ES-I3 (cell line): Measurements from ENCODE around the gene GCG.

Experiments used
- H3K36me3 ChIP-seq: 2 replicates; pipeline ENCODE4 v1.6.1; 2013; ENCODE audit warnings: mild to moderate bottlenecking, low read length, control low read depth, moderate library complexity; ENCODE audit not compliant: insufficient read depth
- H3K4me1 ChIP-seq: 2 replicates; pipeline ENCODE4 v1.6.1; 2013; ENCODE audit warnings: mild to moderate bottlenecking, control low read depth, low read length; ENCODE audit not compliant: insufficient read depth
- H3K9ac ChIP-seq: 2 replicates; pipeline ENCODE4 v1.6.1; 2013; ENCODE audit warnings: low read depth, mild to moderate bottlenecking, low read length, moderate library complexity
- H3K9me3 ChIP-seq: 2 replicates; pipeline ENCODE4 v1.6.1; 2013; ENCODE audit warnings: mild to moderate bottlenecking, low read length, moderate library complexity; ENCODE audit not compliant: control insufficient read depth, insufficient read depth

The GCG gene

DNA sequence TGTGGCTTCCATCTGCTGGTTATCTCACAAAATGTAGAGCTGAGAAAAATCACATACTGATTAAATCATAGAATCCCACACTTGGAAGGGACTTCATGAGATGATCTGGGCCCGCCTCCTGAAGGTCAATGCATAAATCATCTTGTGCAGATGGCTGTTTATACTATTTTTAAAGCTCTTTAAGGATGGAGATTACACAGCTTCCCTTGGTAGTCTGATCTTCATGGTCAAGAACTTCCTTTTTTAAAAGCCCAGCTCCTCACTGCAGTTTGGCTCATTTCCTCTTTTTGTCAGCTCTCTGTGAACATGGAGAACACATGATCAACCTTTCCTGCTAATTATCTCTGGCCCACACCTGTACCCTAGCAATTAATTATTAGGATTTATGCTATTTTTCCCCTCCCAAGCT is 25.9 kb downstream of the GCG start:
- no peaks in the 10 kb centered on the region for H3K9me3 ChIP-seq
- no peaks in the 10 kb centered on the region for H3K36me3 ChIP-seq
- peaks cover 2% of the 10 kb centered on the region; the same call in 1 of the 2 replicates for H3K4me1 ChIP-seq
- no peak overlapping the region for H3K9ac ChIP-seq

DNA sequence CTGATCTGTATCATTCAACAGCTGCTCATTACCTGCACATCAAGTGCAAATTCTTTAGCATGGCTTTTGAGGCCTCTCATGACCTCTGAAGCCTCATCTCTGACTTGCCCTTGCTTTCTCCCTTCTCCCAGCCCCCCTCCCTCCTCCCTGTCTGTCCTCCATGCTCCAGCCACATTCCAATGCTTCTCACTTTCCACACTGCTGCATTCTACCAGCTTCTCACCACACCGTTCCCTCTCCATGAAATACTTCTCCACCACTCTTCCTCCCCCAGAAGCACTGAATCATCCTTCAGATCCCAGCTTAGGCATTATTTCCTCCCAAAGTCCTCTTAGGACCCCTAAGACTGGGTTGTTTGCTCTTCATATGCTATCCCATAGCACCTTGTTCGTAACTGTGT is 26.9 kb downstream of the GCG start:
- Histone ChIP-seq H3K36me3 (no peaks in the 10 kb centered on the region), H3K9me3 (no peaks in the 10 kb centered on the region), H3K9ac (no peak overlapping the region), H3K4me1 (peaks cover 2% of the 10 kb centered on the region; the same call in 1 of the 2 replicates)

DNA sequence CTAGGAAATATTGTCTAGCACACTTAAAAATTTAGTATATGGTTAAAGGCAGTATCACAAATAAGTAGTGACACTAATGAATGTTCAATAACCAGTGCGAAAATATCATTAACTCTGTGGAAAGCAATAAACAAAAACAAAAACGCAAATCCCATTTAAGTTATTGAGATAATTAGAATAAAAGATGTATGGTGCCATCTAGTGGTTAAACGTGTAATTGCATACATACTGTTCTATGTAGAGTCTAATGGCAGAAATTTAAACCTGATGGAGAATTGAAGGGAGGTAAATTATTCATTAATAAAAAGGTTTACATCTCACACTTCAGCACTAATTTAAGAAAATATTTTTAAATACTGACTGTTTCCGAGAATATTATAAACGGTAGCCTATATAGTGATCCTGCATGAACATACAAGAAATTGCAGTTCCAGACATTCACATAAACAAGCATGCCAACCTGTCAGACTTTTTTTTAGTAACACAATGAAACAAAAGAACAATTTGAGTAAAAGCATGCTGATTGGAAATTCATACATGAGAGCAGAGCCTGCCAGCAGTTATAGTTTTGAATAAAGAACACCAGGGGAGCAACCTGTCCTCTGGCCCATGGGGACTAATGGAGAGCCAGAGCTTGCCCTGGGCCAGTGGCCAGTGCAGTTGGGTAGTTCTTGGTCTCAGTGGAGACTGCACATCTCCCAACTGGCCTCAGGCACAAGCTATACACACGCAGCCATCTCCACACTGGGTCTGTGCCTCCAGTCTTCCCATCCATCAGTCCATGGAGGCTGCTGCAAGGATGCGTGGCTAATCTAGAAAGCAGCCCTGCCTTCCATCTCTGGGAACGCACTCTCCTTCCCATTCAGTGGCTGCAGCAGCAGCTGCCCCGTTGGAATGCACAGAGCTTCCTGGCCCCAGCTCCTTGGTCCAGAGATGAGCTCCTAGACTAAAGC is 28.0 kb downstream of the GCG start:
- Histone ChIP-seq H3K9me3 (no peaks in the 10 kb centered on the region), H3K4me1 (peaks cover 2% of the 10 kb centered on the region; the same call in 1 of the 2 replicates), H3K9ac (no peak overlapping the region), H3K36me3 (no peaks in the 10 kb centered on the region)

DNA sequence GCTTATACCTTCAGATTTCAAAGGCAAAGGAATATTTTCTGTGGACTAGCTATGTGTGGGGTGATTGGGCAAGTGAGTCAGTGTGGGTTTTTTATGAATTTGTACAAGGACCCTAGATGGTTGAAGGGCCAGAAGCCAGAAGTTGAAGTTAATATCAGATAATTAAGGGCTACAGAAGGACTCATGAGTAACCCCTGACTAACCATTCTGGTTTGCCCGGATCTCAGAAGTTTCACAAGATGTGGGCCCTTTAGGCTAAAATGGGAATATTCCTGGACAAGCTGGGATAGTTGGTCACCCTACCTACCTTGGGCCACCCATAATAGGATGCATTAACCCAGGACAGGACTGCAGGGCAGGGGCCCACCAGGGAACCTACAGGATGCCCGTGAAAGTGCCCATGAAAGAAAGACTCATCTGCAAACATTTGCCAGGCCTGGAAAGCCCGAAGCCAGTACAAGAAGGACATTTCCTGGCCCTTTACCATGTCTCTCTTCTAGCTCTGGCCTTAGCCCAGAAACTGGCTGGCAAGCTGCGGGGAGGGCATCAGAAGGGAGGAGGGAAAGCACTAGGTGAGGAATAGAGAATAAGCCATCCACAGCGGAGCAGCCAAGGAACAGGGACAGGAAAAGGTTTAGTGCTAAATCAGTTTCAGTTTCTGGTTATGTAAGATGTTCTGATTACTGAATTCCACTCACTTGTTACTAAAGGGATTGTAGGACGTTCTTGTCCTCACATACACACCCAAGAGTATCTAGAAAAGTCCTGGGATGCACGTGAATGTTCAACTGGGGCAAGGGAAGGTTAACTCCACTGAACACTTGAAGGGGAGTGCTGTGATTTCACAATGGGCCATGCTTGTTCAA is 33.6 kb downstream of the GCG start:
- Histone ChIP-seq H3K9me3 (no peaks in the 10 kb centered on the region; the same call in 1 of the 2 replicates), H3K9ac (no peak overlapping the region), H3K36me3 (no peaks in the 10 kb centered on the region), H3K4me1 (peaks cover 6% of the 10 kb centered on the region; the same call in 1 of the 2 replicates)

DNA sequence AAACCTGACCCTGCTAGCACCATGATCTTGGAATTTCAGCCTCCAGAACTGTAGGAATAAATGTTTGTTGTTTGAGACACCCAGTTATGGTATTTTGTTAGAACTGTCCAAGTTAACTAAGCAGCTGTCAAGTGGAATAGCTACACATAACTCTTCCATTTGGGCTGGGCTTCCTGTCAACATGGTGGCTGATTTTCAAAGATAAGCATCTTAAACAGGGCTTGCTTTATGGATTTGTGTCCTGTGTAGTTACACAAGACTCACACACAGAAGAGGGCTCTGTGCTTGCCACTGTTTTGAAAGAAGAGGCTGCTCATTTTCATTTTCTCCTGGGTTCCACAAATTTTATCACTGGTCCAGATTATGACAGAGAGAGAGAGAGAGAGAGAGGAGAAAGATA is 35.7 kb downstream of the GCG start:
- Histone ChIP-seq H3K4me1 (peaks cover 13% of the 10 kb centered on the region; the same call in 1 of the 2 replicates), H3K9ac (no peak overlapping the region), H3K36me3 (no peaks in the 10 kb centered on the region), H3K9me3 (no peaks in the 10 kb centered on the region; the same call in 1 of the 2 replicates)

DNA sequence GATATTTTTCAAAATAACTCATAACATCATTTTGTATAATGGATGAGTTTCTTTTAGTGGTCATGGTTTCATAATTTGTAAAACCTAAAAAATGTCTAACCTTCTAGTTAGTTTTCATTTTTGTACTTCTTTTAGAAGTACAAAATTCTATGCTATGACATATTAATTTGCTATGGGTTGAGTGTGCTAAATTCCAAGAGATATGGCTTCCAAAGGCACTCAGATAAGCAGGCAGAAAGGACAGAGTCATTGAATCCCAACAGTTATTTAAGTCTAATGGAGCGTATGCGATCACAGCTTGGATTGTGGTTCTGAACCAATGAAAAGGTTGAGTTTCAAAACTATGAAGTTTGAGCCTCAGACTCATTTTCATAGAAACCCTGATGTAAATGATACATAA is 37.0 kb downstream of the GCG start:
- H3K9me3 ChIP-seq: no peaks in the 10 kb centered on the region; the same call in 1 of the 2 replicates
- peaks cover 13% of the 10 kb centered on the region; the same call in 1 of the 2 replicates for H3K4me1 ChIP-seq
- H3K9ac ChIP-seq: no peak overlapping the region
- no peaks in the 10 kb centered on the region for H3K36me3 ChIP-seq

DNA sequence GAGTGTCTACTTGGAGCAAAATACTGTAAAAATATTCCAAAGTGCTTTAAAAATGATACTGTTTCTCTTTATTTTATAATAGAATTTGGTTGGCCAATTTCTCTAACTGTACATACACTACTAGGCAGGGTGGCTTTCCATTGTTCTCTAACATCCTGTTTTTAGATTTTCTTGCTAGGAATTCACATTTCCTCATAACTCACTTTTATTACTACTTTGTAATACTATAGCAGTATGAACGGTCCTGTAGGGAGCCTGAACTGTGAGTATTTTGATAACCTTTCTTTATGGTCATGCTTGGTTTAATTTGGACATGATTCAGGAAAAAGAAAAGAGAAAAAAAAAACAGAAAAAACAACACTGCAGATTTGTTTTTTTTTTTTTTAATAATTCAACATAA is 37.8 kb downstream of the GCG start:
- peaks cover 13% of the 10 kb centered on the region; the same call in 1 of the 2 replicates for H3K4me1 ChIP-seq
- H3K9me3 ChIP-seq: no peaks in the 10 kb centered on the region; the same call in 1 of the 2 replicates
- H3K9ac ChIP-seq: no peak overlapping the region
- H3K36me3 ChIP-seq: no peaks in the 10 kb centered on the region

DNA sequence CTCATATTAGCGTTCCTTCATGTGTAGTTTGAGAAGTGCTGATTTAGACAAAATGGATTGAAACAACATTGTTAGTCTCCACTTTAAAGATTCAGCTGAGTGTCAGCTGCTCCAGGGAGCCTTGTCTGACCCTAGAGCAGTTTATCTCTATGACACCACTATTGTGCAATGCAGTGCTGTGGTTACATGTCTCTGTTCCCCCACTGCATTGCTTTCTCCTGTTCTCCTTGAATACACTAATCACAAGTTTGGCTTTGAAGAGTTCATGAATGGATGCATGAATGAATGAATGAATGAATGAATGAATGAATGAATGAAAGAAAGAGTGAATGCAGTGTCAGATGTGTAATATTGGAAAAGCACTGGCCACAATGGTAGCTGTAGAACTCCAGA is 38.3 kb downstream of the GCG start:
- Histone ChIP-seq H3K9me3 (no peaks in the 10 kb centered on the region; the same call in 1 of the 2 replicates), H3K9ac (no peak overlapping the region), H3K36me3 (no peaks in the 10 kb centered on the region), H3K4me1 (peaks cover 13% of the 10 kb centered on the region; the same call in 1 of the 2 replicates)

DNA sequence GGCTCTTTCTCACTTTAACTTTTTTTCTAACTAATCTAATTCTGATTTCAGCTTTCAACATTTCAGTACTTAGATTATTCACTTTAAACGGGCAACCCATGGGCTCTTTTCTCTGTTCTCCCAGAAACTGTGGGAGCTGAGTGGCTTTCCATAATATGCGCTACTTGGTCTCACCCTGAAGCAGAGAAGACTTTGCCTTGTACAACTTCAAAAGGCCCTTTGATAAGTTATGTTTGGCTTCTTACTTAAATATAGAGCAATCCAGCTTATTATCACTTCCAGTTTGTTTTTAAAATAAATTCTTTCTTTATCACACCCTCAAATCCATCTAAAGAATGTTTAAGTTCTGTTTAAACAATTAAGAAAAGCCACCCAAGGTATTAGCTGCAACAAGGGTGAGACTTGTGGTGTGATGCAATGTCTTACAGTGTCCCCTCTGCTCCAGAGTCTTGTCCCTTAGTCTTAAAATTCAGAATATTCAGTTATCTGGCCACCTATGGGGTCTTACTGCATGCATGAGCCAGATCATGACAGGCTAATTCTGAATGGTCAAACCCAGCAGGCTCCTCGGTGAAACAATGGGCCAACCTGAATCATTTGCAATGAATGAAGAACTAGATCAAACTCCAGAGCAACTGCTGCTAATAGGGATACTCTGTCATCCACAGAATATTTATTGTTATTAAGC is 38.8 kb downstream of the GCG start:
- Histone ChIP-seq H3K9me3 (no peaks in the 10 kb centered on the region; the same call in 1 of the 2 replicates), H3K9ac (no peak overlapping the region; the same call in 1 of the 2 replicates), H3K4me1 (peaks cover 13% of the 10 kb centered on the region; the same call in 1 of the 2 replicates)

DNA sequence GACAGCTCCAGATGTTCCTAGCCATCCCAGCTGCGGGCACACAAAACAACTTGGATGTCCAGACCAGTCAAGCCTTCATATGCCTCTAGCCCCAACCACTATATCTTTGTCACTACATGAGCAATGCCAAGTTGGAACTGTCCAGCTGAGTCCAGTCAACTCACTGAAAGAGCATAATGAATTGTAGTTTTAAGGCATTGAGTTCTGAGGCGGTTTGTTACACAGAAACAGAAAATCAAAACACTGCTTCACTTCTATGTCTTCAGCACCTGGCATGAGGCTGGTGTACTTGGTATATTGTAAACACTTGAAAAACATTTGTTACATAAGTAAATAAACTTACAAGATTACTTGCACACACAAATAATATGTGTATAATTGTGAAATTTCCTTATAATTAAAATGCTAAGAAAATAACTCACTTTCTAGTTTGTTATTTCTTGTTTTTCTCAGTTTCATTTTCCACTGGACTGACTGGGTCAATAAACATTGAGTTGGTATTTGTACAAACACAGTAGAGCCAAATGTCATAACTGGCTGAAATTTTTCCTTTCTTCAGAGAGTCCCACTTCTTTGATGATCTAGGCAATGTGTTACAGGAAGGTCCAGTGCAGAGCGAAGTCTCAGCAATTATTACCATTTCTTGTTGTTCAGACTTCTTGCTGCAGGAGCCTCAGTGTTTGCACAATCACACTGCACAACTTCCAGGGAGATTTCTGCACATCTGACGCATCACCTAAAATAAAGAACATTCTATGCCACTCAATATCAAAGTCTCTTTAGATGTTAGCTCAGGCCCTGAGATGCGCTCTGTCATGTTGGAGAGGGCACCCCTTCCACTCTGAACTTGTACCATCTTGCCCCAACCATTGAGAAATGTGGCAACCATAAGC is 39.8 kb downstream of the GCG start:
- peaks cover 13% of the 10 kb centered on the region; the same call in 1 of the 2 replicates for H3K4me1 ChIP-seq
- no peak overlapping the region for H3K9ac ChIP-seq
- H3K36me3 ChIP-seq: no peaks in the 10 kb centered on the region
- H3K9me3 ChIP-seq: no peaks in the 10 kb centered on the region; the same call in 1 of the 2 replicates

More for the DNA sequence above, 38.8 kb downstream of the GCG start:
- H3K36me3 ChIP-seq: no peaks in the 10 kb centered on the region

DNA sequence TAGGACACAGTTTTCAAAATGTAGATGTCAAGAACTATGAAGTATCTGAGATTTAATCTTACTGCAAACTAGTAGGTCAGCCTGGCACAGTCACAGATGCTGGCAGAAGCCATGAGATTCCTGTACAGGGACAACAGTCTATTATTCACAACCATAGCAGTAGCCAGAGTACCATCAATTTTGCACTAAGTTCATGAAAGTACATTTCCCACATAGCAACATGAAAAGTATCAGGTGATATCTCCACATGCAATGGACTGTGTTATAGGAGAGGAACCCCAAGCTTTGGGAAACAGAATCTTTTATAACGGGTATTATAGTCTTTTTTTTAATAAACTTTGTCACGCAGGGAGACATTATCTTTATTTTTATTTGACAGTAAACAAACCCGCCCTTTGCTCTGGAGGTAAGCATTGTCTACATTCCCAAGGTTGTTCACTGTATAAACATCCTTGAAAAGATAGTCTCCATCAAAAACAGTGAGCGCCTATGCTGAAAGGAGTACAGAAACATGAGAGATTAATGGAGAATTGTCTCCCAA is 44.6 kb downstream of the GCG start:
- Histone ChIP-seq H3K9me3 (no peaks in the 10 kb centered on the region), H3K9ac (no peak overlapping the region), H3K36me3 (no peaks in the 10 kb centered on the region), H3K4me1 (no peaks in the 10 kb centered on the region)

DNA sequence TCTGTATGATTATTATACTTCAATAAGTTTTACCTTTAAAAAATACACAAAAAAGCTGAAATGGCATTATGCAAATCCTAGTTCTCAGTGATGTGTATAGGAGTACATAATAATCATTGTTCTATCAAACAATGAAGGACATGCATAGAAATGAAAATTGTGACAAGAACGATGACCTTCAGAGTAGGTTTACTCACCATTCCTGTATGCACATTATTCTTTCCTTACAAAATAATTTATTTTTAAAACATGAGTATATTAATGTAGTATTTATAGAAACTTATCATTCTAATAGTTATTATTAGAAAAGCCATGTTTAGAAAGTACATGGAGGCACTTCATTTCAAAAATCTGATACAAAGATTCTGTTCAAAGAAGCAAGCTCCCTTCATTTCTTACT is 45.3 kb downstream of the GCG start:
- Histone ChIP-seq H3K9me3 (no peaks in the 10 kb centered on the region), H3K36me3 (no peaks in the 10 kb centered on the region), H3K4me1 (no peaks in the 10 kb centered on the region), H3K9ac (no peak overlapping the region)

DNA sequence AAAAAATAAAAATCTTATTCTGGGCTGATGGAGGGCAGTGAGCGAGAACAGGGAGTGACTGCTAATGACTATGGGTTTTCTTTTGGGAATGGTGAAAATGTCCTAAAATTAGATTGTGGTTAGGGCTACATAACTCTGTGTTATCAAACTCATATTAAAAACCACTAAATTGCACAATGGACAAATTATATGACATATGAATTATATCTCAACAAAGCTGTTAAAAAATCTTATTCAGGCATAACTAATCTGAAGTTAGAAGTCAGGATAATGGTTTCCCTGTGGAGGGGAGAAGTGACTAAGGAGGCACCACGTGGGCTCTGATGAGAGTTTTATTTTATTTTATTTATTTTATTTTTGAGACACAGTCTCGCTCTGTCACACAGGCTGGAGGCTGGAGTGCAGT is 45.9 kb downstream of the GCG start:
- no peaks in the 10 kb centered on the region for H3K9me3 ChIP-seq
- H3K4me1 ChIP-seq: no peaks in the 10 kb centered on the region
- H3K36me3 ChIP-seq: no peaks in the 10 kb centered on the region
- no peak overlapping the region for H3K9ac ChIP-seq
